HepG2 (cell line): ENCODE results near the gene FAM167B. TPM values are rescaled to one million over a fixed set of nuclear protein-coding genes. Genes with fewer than 3 reads are reported as not detected.

Source experiments
- CTCF ChIP-seq: sonication (generic); formaldehyde crosslinking; IDR thresholded peaks from 2 replicates; pipeline ENCODE4 v1.5.0; 2020; ENCODE audit warnings: mild to moderate bottlenecking, missing genetic modification reagents, moderate library complexity
- E2F5 ChIP-seq: sonication (generic); formaldehyde crosslinking; conservative IDR thresholded peaks from 2 replicates; pipeline ENCODE4 v1.4.0; 2020; ENCODE audit warnings: missing genetic modification reagents
- GPBP1L1 ChIP-seq: sonication (generic); formaldehyde crosslinking; IDR thresholded peaks from 2 replicates; pipeline ENCODE4 v1.5.0; 2020; ENCODE audit warnings: mild to moderate bottlenecking, missing genetic modification reagents
- MXD1 ChIP-seq: sonication (generic); formaldehyde crosslinking; IDR thresholded peaks from 2 replicates; pipeline ENCODE4 v1.4.0; 2020; ENCODE audit warnings: mild to moderate bottlenecking, missing genetic modification reagents
- NAIF1 ChIP-seq: sonication (generic); formaldehyde crosslinking; IDR thresholded peaks from 2 replicates; pipeline ENCODE4 v1.5.0; 2020; ENCODE audit warnings: mild to moderate bottlenecking, missing genetic modification reagents, borderline replicate concordance
- REST ChIP-seq, 2 experiments: IDR thresholded peaks; 2 replicates each; pipeline ENCODE4 v1.6.1; 2011 to 2012; ENCODE audit warnings: low read length in 2 of 2, borderline replicate concordance in 1 of 2, low read depth in 1 of 2, mild to moderate bottlenecking in 1 of 2, moderate library complexity in 1 of 2
- TEAD2 ChIP-seq: sonication (generic); formaldehyde crosslinking; IDR thresholded peaks from 2 replicates; pipeline ENCODE4 v1.9.0; 2021; ENCODE audit warnings: missing genetic modification reagents
- TFDP1 ChIP-seq: IDR thresholded peaks from 2 replicates; pipeline ENCODE4 v1.6.1; 2016; ENCODE audit warnings: missing compliant biosample characterization, missing genetic modification reagents, borderline replicate concordance
- YEATS2 ChIP-seq: sonication (generic); formaldehyde crosslinking; IDR thresholded peaks from 2 replicates; pipeline ENCODE4 v1.4.0; 2020; ENCODE audit warnings: missing genetic modification reagents, borderline replicate concordance
- ZBTB20 ChIP-seq: sonication (generic); formaldehyde crosslinking; IDR thresholded peaks from 2 replicates; pipeline ENCODE4 v1.8.1; 2023; ENCODE audit warnings: missing genetic modification reagents, low read depth, mild to moderate bottlenecking, borderline replicate concordance
- ZFX ChIP-seq: sonication (generic); formaldehyde crosslinking; IDR thresholded peaks from 2 replicates; pipeline ENCODE4 v1.4.0; 2020; ENCODE audit warnings: mild to moderate bottlenecking, low read depth, missing genetic modification reagents, moderate library complexity
- ZMYM4 ChIP-seq: sonication (generic); formaldehyde crosslinking; IDR thresholded peaks from 2 replicates; pipeline ENCODE4 v1.8.1; 2023; ENCODE audit warnings: mild to moderate bottlenecking, missing genetic modification reagents
- ZNF350 ChIP-seq: sonication (generic); formaldehyde crosslinking; IDR thresholded peaks from 2 replicates; pipeline ENCODE4 v1.4.0; 2020; ENCODE audit warnings: mild to moderate bottlenecking, low read depth, missing genetic modification reagents, borderline replicate concordance
- ZNF615 ChIP-seq: sonication (generic); formaldehyde crosslinking; IDR thresholded peaks from 2 replicates; pipeline ENCODE4 v1.5.0; 2020; ENCODE audit warnings: mild to moderate bottlenecking, missing genetic modification reagents, borderline replicate concordance
- ZSCAN5A ChIP-seq: sonication (generic); formaldehyde crosslinking; IDR thresholded peaks from 2 replicates; pipeline ENCODE4 v1.8.0; 2022; ENCODE audit warnings: mild to moderate bottlenecking, missing genetic modification reagents, borderline replicate concordance
- polyA plus RNA-seq, 8 experiments: library from polyadenylated mRNA; depleted of rRNA in 3 of 8; stranded (reverse) in 7 of 8; unstranded in 1 of 8; fragments of >200 nt; fragmentation: Illumina TruSeq in 4 of 8; extraction: Trizol in 4 of 8; gene quantifications; 2 replicates each; pipeline versions ENCODE4 v1.2.1 to v1.2.3, GENCODE V29; 2011 to 2016; ENCODE audit warnings: low read depth in 4 of 8, missing spikeins in 1 of 8, mixed read lengths in 1 of 8; ENCODE audit not compliant: insufficient read depth in 1 of 8
- total RNA-seq, 5 experiments: library from RNA; depleted of rRNA; stranded (reverse); fragments of >200 nt; fragmentation: Illumina TruSeq; extraction: Trizol; gene quantifications; 2 replicates each; pipeline ENCODE4 v1.2.3, GENCODE V29; 2016; ENCODE audit warnings: low read depth in 1 of 5

FAM167B gene
- total and polyA plus RNA-seq, 2 of the 13 experiments (the other 11 are each of a cell fraction or from before 2014, with no cell fraction given), result 0.15 to 0.70 TPM

GRCh38 chr1:32205401-32206370 is 41.3 kb upstream of the FAM167B start, which contains the start of gene IQCC (continued):
- TF ChIP-seq ZNF350 (CRISPR knock-in tag) (no peak), REST (IDR thresholded peaks at IDR 0.05; ENCODE audit: borderline replicate concordance in 1 of 2, low read depth in 1 of 2, low read length in 2 of 2) (no peak), TFDP1 (CRISPR knock-in tag) (peak; percentile 89; the same call in 1 of the 2 replicates), ZBTB20 (no peak), MXD1 (peak; percentile 72), ZSCAN5A (CRISPR knock-in tag) (0 out of 2 replicates have a peak, but pooled peaks have one; percentile 60), NAIF1 (CRISPR knock-in tag) (no peak), GPBP1L1 (CRISPR knock-in tag) (no peak), CTCF (CRISPR knock-in tag) (peak; percentile 60), ZFX (CRISPR knock-in tag) (peak; percentile 85), YEATS2 (CRISPR knock-in tag) (peak; percentile 79), ZNF615 (no peak), E2F5 (CRISPR knock-in tag) (0 out of 2 replicates have a peak, but pooled peaks have one; percentile 58), TEAD2 (no peak), ZMYM4 (CRISPR knock-in tag) (0 out of 2 replicates have a peak, but pooled peaks have one; percentile 32)
